Stimulated activated CD8-positive, alpha-beta memory T cell treated with anti-CD3 and anti-CD28 coated beads, Interleukin-4, amount 100 ng/mL, for 48 hours (primary cell): ENCODE results near the gene APCDD1.
"Not testable (repeated sequence)": the region's sequence is repeated elsewhere in the genome, so short reads cannot be mapped to it uniquely, and the experiment has no call there.

ENCODE experiments used
- DNase-seq: peaks from one replicate; pipeline ENCODE4 v3.0.0-alpha.2; 2020

Gene APCDD1

DNA sequence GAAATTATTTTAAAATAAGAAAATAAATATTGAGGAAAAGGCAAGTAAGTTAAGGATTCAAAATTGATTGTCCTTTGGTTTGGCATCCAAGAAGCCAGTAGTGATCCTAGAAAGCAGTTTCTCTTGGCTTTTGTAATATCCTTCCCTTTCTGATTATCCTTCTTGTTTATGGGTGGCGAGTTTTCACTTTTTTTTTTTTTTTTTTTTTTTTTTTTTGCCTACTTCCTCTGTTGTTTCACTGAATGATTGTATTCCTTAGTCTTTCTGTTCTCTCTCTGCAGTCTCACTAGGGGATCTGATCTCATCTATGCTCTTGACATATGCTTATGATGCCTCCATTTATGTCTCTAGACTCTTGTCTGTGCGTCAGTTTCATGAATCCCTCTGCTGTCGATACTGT, 75.6 kb downstream of the APCDD1 start:
- no peak for DNase-seq

DNA sequence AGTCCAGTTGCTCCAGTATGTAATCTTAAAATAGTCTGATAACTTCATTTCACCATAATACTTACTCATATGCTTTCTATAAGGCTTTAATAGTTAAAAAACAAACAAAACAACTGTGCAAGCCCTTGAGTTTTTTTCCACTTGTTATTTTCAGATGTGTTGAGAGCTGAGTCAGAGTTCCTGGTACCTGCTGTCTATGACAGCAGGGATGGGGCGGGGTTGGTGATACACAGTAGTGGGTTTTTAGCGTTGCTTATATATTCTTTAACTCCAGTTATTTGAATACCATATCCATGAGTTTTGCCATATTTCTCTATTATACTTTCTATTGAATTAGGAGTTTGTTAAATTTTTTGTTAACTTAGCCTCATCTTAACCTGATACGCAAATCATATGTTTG, 76.4 kb downstream of the APCDD1 start:
- DNase-seq, result peak; percentile 54

DNA sequence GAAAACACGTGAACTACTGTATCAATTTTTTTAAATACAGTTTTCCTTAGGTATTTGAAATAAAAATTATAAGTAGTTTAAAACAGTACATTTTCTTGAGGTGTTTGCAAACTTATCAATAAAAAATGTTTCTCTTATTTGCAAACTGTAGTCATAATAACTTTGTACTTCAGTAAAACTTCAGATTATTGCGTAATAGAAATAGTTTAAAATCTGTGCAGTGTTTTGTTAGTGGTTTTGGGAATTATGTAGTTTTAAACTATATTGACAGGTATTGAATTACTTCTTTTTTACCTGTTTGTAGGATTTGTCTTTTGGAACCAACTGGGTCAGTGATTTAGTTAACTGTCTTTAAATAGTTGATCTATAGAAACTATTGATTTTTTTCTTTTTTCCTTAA, 78.7 kb downstream of the APCDD1 start:
- no peak for DNase-seq

DNA sequence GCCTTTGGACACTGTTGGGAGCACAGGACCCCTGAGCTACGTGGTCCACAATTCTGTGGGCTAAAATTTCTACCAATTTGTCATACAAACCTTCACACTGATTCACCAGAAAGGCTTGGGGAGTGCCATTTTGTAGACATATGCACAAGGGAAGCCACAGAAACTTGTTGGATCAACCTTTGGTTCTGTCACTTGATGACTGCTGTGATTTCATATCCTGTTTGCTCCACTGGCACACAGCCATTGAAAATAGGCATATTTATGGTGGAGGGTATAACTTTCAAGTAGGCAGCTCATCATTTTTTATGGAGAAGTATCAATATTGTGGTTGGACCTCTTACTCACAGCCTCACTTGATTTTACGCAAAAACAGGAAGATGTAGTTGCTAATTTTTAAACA, 81.8 kb downstream of the APCDD1 start:
- no peak for DNase-seq

DNA sequence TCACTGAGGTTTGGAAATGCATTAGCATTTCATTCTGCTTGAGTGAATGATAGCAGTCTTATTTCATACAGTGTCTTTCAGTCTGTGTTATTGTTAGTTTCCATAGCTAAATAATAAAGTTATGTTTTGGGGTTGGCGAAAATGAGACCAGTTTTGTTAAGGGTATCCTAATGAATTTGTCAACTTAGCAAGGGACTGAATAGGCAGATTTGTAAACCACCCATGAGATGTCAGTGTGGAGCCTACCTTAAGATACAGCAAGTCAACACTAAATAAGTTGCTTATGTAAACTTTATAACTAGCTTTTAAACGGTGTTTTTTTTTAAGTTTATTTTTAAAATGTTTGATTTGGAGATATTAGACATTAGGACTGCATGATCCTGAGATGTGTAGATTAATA, 83.3 kb downstream of the APCDD1 start:
- no peak for DNase-seq

DNA sequence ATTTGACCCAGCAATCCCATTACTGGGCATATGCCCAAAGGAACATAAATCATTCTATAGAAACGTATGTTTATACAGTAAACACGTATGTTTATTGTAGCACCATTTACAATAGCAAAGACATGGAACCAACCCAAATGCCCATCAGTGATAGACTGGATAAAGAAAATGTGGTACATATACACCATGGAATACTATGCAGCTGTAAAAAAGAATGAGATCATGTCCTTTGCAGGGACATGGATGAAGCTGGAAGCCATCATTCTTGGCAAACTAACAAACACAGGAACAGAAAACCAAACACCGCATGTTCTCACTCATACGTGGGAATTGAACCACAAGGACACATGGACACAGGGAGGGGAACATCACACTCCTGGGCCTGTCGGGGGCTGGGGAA, 84.7 kb downstream of the APCDD1 start:
- DNase-seq, result not testable (repeated sequence)
